Keratinocyte (primary cell): Measurements from ENCODE around the gene PSMB1. TPM values are rescaled to one million over a fixed set of nuclear protein-coding genes. Genes with fewer than 3 reads are reported as not detected.

ENCODE experiments used
- DNase-seq: peaks from one replicate; pipeline ENCODE4 v3.0.0-alpha.2; 2011; ENCODE audit warnings: low read depth, missing footprints, low spot score
- FAIRE-seq: peaks from 2 replicates; lab custom pipeline; 2011; peaks lifted over from hg19 to GRCh38; lab: Jason Lieb, UNC
- H2AFZ ChIP-seq: 2 replicates; pipeline ENCODE4 v1.6.0; 2012; ENCODE audit warnings: low read length, control low read depth, inconsistent platforms; ENCODE audit not compliant: control insufficient read depth
- H3K27ac ChIP-seq: 2 replicates; pipeline ENCODE4 v1.5.1; 2011; ENCODE audit warnings: low read length; ENCODE audit not compliant: control insufficient read depth, insufficient read depth
- H3K27me3 ChIP-seq: 3 replicates; pipeline ENCODE4 v1.6.0; 2011; ENCODE audit warnings: low read length; ENCODE audit not compliant: control insufficient read depth, insufficient read depth; ENCODE audit errors: extremely low read depth
- H3K36me3 ChIP-seq, 2 experiments: 2 replicates in 1 of 2; 3 replicates in 1 of 2; pipeline ENCODE4 v1.5.1; 2011; ENCODE audit warnings: low read length in 2 of 2, mild to moderate bottlenecking in 1 of 2; ENCODE audit not compliant: control insufficient read depth in 2 of 2, insufficient read depth in 2 of 2; ENCODE audit errors: extremely low read depth in 1 of 2
- H3K4me1 ChIP-seq: 3 replicates; pipeline ENCODE4 v1.5.1; 2011; ENCODE audit warnings: low read length; ENCODE audit not compliant: control insufficient read depth, insufficient read depth; ENCODE audit errors: extremely low read depth
- H3K4me2 ChIP-seq: 3 replicates; pipeline ENCODE4 v1.6.0; 2011; ENCODE audit warnings: low read depth, low read length; ENCODE audit not compliant: control insufficient read depth, insufficient read depth; ENCODE audit errors: extremely low read depth
- H3K4me3 ChIP-seq, 3 experiments: fragments of 200-600 bp in 1 of 3; sonication (generic) in 1 of 3; 2 replicates in 2 of 3; 3 replicates in 1 of 3; pipeline ENCODE4 v1.5.1; 2011 to 2016; ENCODE audit warnings: low read length in 3 of 3, mild to moderate bottlenecking in 3 of 3, control low read depth in 2 of 3, inconsistent platforms in 1 of 3, low read depth in 1 of 3, mixed read lengths in 1 of 3, mixed run types in 1 of 3, moderate library complexity in 1 of 3; ENCODE audit not compliant: control insufficient read depth in 2 of 3, insufficient read depth in 2 of 3; ENCODE audit errors: extremely low read depth in 1 of 3
- H3K79me2 ChIP-seq: 2 replicates; pipeline ENCODE4 v1.6.0; 2012; ENCODE audit warnings: low read length; ENCODE audit not compliant: control insufficient read depth, insufficient read depth
- H3K9ac ChIP-seq: 3 replicates; pipeline ENCODE4 v1.6.0; 2011; ENCODE audit warnings: low read length; ENCODE audit not compliant: control insufficient read depth, insufficient read depth; ENCODE audit errors: extremely low read depth
- H3K9me1 ChIP-seq: 3 replicates; pipeline ENCODE4 v1.6.0; 2011; ENCODE audit warnings: low read length; ENCODE audit not compliant: control insufficient read depth, insufficient read depth; ENCODE audit errors: extremely low read depth
- H3K9me3 ChIP-seq: 2 replicates; pipeline ENCODE4 v1.5.1; 2012; ENCODE audit warnings: low read depth, low read length; ENCODE audit not compliant: control insufficient read depth
- H4K20me1 ChIP-seq: 3 replicates; pipeline ENCODE4 v1.6.0; 2011; ENCODE audit warnings: low read length; ENCODE audit not compliant: control insufficient read depth, insufficient read depth; ENCODE audit errors: extremely low read depth
- EZH2 ChIP-seq: IDR thresholded peaks from one replicate; pipeline ENCODE4 v1.6.1; 2012; ENCODE audit warnings: inconsistent platforms, mild to moderate bottlenecking, low read length, moderate library complexity
- dilution Hi-C: fragments of 300-500 bp; cut with MboI; formaldehyde crosslinking; loops from one replicate; pipeline ENCODE4 v1.7.0; 2020; ENCODE audit warnings: low sequenced_read_pairs; ENCODE audit not compliant: extremely low pct_ligation_motif_present
- polyA plus RNA-seq, 5 experiments: library from polyadenylated mRNA; depleted of rRNA in 3 of 5; stranded (reverse) in 3 of 5; stranded (forward) in 1 of 5; unstranded in 1 of 5; fragments of >200 nt; gene quantifications; 1 replicate in 1 of 5; 2 replicates in 3 of 5; 3 replicates in 1 of 5; pipeline versions ENCODE4 v1.2.1 to v1.2.3, GENCODE V29; 2011 to 2012; ENCODE audit warnings: missing spikeins in 2 of 5, low read depth in 1 of 5, low replicate concordance in 1 of 5
- TF ChIP-seq, protein P1 (sequence below), 3 experiments: IDR thresholded peaks in 1 of 3; conservative IDR thresholded peaks in 1 of 3; optimal IDR thresholded peaks in 1 of 3; 2 replicates in 2 of 3; 3 replicates in 1 of 3; pipeline versions ENCODE3 to v1.5.1; 2011; ENCODE audit warnings: low read length in 3 of 3, mild to moderate bottlenecking in 3 of 3, moderate library complexity in 2 of 3, control low read depth in 1 of 3, inconsistent platforms in 1 of 3; ENCODE audit not compliant: insufficient read depth in 2 of 3; ENCODE audit errors: extremely low read depth in 1 of 3

The PSMB1 gene
- polyA plus RNA-seq, 1 donor (not counting 4 experiments of a cell fraction or from before 2014, with no cell fraction given), result 430 TPM

- H3K4me2 ChIP-seq, result no peak overlapping the region
- no peak overlapping the region for H3K27ac ChIP-seq
- DNase-seq (no peak), FAIRE-seq (no peak)
- no peak overlapping the region for H3K9ac ChIP-seq
- dilution Hi-C loops, result no loop called here
- H3K79me2 ChIP-seq, result no peaks in the 10 kb centered on the region
- no peak overlapping the region for H2AFZ ChIP-seq
- H4K20me1 ChIP-seq, result no peaks in the 10 kb centered on the region
- H3K4me3 ChIP-seq, result no peak overlapping the region
- no peaks in the 10 kb centered on the region for H3K27me3 ChIP-seq
- no peaks in the 10 kb centered on the region for H3K4me1 ChIP-seq
- TF ChIP-seq, protein P1, sequence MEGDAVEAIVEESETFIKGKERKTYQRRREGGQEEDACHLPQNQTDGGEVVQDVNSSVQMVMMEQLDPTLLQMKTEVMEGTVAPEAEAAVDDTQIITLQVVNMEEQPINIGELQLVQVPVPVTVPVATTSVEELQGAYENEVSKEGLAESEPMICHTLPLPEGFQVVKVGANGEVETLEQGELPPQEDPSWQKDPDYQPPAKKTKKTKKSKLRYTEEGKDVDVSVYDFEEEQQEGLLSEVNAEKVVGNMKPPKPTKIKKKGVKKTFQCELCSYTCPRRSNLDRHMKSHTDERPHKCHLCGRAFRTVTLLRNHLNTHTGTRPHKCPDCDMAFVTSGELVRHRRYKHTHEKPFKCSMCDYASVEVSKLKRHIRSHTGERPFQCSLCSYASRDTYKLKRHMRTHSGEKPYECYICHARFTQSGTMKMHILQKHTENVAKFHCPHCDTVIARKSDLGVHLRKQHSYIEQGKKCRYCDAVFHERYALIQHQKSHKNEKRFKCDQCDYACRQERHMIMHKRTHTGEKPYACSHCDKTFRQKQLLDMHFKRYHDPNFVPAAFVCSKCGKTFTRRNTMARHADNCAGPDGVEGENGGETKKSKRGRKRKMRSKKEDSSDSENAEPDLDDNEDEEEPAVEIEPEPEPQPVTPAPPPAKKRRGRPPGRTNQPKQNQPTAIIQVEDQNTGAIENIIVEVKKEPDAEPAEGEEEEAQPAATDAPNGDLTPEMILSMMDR (optimal IDR thresholded peaks at IDR 0.05 in 1 of 3, IDR thresholded peaks at IDR 0.05 in 1 of 3, conservative IDR thresholded peaks at IDR 0.05 in 1 of 3; ENCODE audit: extremely low read depth in 1 of 3, insufficient read depth in 2 of 3, low read length in 3 of 3), result no peak
- TF ChIP-seq EZH2, result no peak
- no peaks in the 10 kb centered on the region for H3K36me3 ChIP-seq
- H3K9me1 ChIP-seq, result no peaks in the 10 kb centered on the region
- no peaks in the 10 kb centered on the region for H3K9me3 ChIP-seq
Observed at GRCh38 chr6:170525795-170526194, 27.3 kb downstream of the PSMB1 start.

GRCh38 chr6:170524172-170524502 is 29.0 kb downstream of the PSMB1 start:
- Histone ChIP-seq H3K9me3 (no peaks in the 10 kb centered on the region), H3K36me3 (no peaks in the 10 kb centered on the region), H3K4me2 (no peak overlapping the region), H3K79me2 (no peaks in the 10 kb centered on the region), H3K9me1 (no peaks in the 10 kb centered on the region), H3K27me3 (no peaks in the 10 kb centered on the region), H3K4me3 (no peak overlapping the region), H3K27ac (no peak overlapping the region), H4K20me1 (no peaks in the 10 kb centered on the region), H3K9ac (no peak overlapping the region), H3K4me1 (no peaks in the 10 kb centered on the region), H2AFZ (no peak overlapping the region)
- FAIRE-seq (no peak), DNase-seq (no peak)
- no peak for TF ChIP-seq EZH2
- TF ChIP-seq, protein P1 (optimal IDR thresholded peaks at IDR 0.05 in 1 of 3, IDR thresholded peaks at IDR 0.05 in 1 of 3, conservative IDR thresholded peaks at IDR 0.05 in 1 of 3; ENCODE audit: extremely low read depth in 1 of 3, insufficient read depth in 2 of 3, low read length in 3 of 3), result no peak
- dilution Hi-C loops, result no loop called here
